ENCODE measurements around the gene AGGF1.
"Not testable (repeated sequence)": the region's sequence is repeated elsewhere in the genome, so short reads cannot be mapped to it uniquely, and the experiment has no call there.

The AGGF1 gene

DNA sequence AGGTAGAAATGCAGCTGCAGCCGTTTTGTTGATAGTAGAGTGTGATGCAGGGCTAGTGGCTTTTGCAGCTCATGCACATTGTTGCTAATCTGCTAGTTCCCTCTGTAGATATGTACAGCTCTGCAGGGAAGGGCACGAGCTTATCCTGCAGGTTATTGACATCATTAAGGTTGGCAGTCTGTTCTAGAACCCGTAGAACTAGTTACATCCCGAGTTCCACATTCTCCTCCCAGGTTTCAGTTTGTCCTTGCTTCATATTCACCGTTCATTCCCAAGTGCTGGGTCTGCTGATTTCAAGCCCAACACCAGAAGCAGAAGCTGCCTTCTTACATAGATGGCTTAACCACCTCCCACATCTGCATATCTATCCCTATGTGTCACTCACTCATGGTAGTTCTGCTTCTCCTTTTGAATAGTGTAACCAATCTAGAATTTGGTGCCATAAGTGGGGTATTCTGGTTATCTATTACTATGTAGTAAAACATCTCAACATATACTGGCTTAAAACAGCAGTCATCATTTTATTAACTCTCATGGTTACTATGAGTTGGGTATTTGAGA is 39.2 kb upstream of the AGGF1 start:
- in situ Hi-C loops (cut with HindIII; ENCODE audit: low sequenced_read_pairs), result no loop called here
- H3K4me3 ChIP-seq (ENCODE audit: low read depth, low read length), result no peak overlapping the region
- no peak for DNase-seq (ENCODE audit: low read depth)
- TF ChIP-seq, protein P1, sequence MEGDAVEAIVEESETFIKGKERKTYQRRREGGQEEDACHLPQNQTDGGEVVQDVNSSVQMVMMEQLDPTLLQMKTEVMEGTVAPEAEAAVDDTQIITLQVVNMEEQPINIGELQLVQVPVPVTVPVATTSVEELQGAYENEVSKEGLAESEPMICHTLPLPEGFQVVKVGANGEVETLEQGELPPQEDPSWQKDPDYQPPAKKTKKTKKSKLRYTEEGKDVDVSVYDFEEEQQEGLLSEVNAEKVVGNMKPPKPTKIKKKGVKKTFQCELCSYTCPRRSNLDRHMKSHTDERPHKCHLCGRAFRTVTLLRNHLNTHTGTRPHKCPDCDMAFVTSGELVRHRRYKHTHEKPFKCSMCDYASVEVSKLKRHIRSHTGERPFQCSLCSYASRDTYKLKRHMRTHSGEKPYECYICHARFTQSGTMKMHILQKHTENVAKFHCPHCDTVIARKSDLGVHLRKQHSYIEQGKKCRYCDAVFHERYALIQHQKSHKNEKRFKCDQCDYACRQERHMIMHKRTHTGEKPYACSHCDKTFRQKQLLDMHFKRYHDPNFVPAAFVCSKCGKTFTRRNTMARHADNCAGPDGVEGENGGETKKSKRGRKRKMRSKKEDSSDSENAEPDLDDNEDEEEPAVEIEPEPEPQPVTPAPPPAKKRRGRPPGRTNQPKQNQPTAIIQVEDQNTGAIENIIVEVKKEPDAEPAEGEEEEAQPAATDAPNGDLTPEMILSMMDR (IDR thresholded peaks at IDR 0.05; ENCODE audit: low read depth, low read length, missing control alignments), result no peak

DNA sequence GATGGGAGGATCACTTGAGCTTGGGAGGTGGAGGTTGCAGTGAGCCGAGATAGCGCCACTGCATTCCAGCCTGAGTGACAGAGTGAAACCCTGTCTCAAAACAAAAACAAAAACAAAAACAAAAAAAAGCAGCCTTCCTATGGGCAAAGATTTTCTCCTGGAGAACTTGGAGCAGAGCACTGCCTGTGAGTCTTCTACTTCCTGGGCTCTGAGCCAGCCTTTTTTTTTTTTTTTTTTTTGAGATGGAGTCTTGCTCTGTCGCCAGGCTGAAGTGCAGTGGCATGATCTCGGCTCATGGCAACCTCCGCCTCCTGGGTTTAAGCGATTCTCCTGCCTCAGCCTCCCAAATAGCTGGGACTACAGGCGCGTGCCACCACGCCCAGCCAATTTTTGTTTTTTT is 36.8 kb upstream of the AGGF1 start:
- in situ Hi-C loops (cut with HindIII; ENCODE audit: low sequenced_read_pairs); DNase-seq (ENCODE audit: low read depth); H3K4me3 ChIP-seq (ENCODE audit: low read depth, low read length): not testable (repeated sequence)

DNA sequence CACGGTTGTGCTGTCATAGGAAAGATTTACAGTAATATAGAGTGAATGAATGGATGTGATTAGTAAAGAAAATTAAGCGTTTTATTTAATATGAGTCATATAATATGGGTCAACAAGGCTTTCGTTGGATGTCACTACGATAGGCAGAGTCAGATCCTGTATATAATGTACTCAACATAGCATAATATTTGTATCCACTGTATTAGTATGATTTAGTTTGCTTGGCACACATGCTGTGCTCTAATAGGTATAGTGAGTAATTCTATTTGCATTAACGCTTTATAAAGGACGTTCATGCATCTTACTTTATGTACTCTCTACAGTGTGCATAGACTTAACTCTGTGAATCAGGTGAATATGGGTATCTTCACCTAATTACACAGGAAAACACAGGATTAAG is 35.9 kb upstream of the AGGF1 start:
- TF ChIP-seq, protein P1 (IDR thresholded peaks at IDR 0.05; ENCODE audit: low read depth, low read length, missing control alignments), result no peak
- DNase-seq (ENCODE audit: low read depth), result no peak
- no peak overlapping the region for H3K4me3 ChIP-seq (ENCODE audit: low read depth, low read length)
- in situ Hi-C loops (cut with HindIII; ENCODE audit: low sequenced_read_pairs), result no loop called here

DNA sequence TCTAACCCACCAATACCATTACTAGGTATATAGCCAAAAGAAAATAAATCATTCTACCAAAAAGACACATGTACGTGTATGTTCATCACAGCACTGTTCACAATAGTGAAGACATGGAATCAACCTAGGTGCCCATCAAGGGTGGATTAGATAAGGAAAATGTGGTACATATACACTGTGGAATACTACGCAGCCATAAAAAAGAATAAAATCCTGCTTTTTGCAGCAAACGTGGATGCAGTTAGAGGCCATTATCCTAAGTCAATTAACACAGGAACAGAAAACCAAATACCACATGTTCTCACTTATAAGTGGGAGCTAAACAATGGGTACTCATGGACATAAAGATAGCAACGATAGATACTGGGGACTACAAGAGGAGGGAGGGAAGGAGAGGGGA is 32.0 kb upstream of the AGGF1 start:
- DNase-seq (ENCODE audit: low read depth); H3K4me3 ChIP-seq (ENCODE audit: low read depth, low read length); in situ Hi-C loops (cut with HindIII; ENCODE audit: low sequenced_read_pairs): not testable (repeated sequence)

DNA sequence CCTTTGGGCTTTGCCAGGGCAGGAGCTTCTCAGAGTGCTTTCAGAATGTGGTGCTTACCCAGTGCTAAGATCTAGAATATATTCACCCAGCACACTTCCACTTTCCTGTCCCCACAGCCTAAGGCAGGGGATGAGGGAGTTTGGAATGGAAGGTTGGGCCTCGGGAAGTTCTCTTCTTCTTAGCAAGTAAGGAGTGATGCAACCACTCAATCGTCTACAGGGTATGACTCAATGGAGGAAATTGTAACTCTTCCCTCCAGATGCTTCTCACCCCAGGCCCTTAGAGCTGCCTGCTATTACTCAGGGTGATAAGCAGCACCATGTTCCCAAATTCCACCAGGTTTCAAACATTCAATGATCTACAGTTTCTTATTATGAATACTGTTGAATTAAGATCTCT is 30.8 kb upstream of the AGGF1 start:
- DNase-seq (ENCODE audit: low read depth), result peak; percentile 4

DNA sequence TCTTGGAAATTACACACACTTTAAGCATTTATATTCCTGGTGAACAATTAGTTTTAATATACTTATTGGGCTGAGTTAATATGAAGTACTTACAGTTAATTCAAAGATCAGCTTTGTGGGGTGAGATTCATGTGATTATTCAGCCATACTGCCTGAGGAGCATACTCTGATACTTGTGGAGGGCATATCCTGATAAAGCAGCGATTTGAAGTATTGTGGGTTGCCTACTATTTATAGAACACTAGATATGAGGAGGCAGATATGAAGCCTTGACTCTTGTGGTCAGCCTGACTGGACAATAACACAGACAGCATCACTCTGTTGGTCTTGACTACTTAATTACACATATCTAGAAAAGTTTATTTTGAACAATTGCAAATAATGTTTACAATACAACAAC is 27.0 kb upstream of the AGGF1 start:
- TF ChIP-seq, protein P1 (IDR thresholded peaks at IDR 0.05; ENCODE audit: low read depth, low read length, missing control alignments), result no peak
- DNase-seq (ENCODE audit: low read depth), result no peak
- in situ Hi-C loops (cut with HindIII; ENCODE audit: low sequenced_read_pairs), result no loop called here
- no peak overlapping the region for H3K4me3 ChIP-seq (ENCODE audit: low read depth, low read length)

More for the DNA sequence above, 30.8 kb upstream of the AGGF1 start:
- TF ChIP-seq, protein P1 (IDR thresholded peaks at IDR 0.05; ENCODE audit: low read depth, low read length, missing control alignments), result no peak
- H3K4me3 ChIP-seq (ENCODE audit: low read depth, low read length), result no peak overlapping the region
- in situ Hi-C loops (cut with HindIII; ENCODE audit: low sequenced_read_pairs), result no loop called here

DNA sequence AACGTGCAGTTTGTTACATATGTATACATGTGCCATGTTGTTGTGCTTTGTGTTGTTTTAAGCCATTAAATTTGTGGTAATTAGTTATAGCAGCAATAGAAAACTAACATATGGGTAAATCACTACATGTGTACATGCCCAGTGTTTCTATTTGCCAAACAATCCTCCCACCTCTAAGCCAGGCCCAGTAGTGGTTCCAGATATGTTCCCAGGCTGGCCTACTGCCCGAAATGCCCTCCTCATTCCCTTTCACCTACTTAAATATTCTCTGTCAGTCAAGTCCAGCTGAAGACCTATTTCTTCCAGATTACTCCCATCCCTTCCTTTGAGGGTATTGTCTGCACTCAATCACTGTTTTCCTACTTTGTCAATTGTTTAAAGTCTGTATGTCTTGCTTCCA is 24.1 kb upstream of the AGGF1 start:
- in situ Hi-C loops (cut with HindIII; ENCODE audit: low sequenced_read_pairs), result no loop called here
- TF ChIP-seq, protein P1 (IDR thresholded peaks at IDR 0.05; ENCODE audit: low read depth, low read length, missing control alignments), result no peak
- H3K4me3 ChIP-seq (ENCODE audit: low read depth, low read length), result no peak overlapping the region
- DNase-seq (ENCODE audit: low read depth), result no peak

DNA sequence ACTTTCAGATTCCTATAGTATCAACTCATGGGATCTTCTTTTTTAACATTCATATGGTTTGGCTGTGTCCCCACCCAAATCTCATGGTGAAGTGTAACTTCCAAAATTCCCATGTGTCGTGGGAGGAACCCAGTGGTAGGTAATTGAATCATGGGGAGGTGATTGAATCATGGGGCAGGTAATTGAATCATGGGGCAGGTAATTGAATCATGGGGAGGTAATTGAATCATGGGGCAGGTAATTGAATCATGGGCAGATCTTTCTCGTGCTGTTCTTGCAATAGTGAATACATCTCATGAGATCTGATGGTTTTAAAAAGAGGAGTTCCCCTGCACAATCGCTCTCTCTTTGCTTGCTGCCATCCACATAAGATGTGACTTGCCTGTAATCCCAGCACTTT is 21.8 kb upstream of the AGGF1 start:
- no peak for DNase-seq (ENCODE audit: low read depth)
- in situ Hi-C loops (cut with HindIII; ENCODE audit: low sequenced_read_pairs), result no loop called here
- TF ChIP-seq, protein P1 (IDR thresholded peaks at IDR 0.05; ENCODE audit: low read depth, low read length, missing control alignments), result no peak
- no peak overlapping the region for H3K4me3 ChIP-seq (ENCODE audit: low read depth, low read length)

Data from astrocyte of the cerebellum (primary cell).